Fibroblast of the aortic adventitia (primary cell): ENCODE measurements around the gene HS3ST3A1. TPM values are rescaled to one million over a fixed set of nuclear protein-coding genes. Genes with fewer than 3 reads are reported as not detected.

Experiments
- DNase-seq: peaks from one replicate; pipeline ENCODE4 v3.0.0-alpha.2; 2010; ENCODE audit warnings: low read depth
- H3K4me3 ChIP-seq: 2 replicates; pipeline ENCODE4 v1.5.1; 2011; ENCODE audit warnings: low read depth, mild to moderate bottlenecking, control low read depth, low read length, moderate library complexity
- CTCF ChIP-seq: IDR thresholded peaks from 2 replicates; pipeline ENCODE4 v1.5.1; 2011; ENCODE audit warnings: mild to moderate bottlenecking, low read length, control low read depth, inconsistent platforms; ENCODE audit not compliant: insufficient read depth
- small RNA-seq: library from RNA; depleted of rRNA; stranded (forward); fragments of <200 nt; gene quantifications from one replicate; pipeline ENCODE3, GENCODE V24; 2012
- total RNA-seq: library from RNA; depleted of rRNA; stranded (reverse); fragments of >200 nt; gene quantifications from 2 replicates; pipeline ENCODE4 v1.2.3, GENCODE V29; 2012; ENCODE audit warnings: low replicate concordance

The HS3ST3A1 gene
- total RNA-seq, 1 donor = 9.2 TPM

DNA sequence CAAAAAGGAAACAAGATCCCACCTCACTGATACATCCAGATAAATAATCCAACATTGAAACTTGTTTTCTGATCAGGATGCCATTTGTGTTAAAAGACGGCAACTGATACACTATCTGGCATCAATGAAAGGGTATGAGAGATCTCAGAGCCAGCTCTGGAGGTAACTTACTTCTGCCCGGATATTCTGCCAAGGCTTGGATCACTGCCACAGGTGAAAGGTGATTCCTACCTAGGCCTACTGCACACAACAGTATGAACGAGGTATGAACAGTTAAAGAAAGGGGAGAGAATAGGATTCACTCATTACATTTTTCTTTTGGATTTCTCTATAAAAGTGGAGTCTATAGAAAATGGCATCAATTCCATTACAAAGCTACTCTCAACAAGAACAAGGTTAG is 136.1 kb downstream of the HS3ST3A1 start:
- no peak overlapping the region for H3K4me3 ChIP-seq
- TF ChIP-seq CTCF = no peak
- DNase-seq = no peak

DNA sequence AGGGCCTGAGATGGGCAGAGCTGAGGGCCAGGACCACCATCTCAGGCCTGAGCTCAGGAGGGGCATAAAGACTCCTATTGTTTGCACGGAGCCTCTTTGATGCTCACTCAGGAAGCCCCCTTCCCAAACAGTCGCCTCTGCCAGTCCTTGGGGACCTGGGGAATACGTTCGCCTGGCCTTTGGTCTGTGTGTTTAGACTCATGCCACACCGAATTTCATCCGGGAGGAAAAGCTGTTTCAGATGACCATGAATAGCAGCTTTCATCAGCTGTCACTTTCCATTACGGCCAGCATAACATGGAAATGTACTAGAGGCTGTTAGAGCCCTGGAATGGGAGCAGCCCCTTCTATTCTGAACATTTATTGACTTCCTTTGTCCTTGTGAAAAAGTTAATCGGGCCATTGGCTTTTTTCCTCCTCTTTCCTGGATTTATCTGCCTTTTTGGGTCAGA is 139.0 kb downstream of the HS3ST3A1 start:
- H3K4me3 ChIP-seq = no peak overlapping the region
- TF ChIP-seq CTCF = no peak
- no peak for DNase-seq

GRCh38 chr17:13462146-13462545 is 139.6 kb downstream of the HS3ST3A1 start:
- TF ChIP-seq CTCF = no peak
- H3K4me3 ChIP-seq = no peak overlapping the region
- DNase-seq = peak; percentile 59

DNA sequence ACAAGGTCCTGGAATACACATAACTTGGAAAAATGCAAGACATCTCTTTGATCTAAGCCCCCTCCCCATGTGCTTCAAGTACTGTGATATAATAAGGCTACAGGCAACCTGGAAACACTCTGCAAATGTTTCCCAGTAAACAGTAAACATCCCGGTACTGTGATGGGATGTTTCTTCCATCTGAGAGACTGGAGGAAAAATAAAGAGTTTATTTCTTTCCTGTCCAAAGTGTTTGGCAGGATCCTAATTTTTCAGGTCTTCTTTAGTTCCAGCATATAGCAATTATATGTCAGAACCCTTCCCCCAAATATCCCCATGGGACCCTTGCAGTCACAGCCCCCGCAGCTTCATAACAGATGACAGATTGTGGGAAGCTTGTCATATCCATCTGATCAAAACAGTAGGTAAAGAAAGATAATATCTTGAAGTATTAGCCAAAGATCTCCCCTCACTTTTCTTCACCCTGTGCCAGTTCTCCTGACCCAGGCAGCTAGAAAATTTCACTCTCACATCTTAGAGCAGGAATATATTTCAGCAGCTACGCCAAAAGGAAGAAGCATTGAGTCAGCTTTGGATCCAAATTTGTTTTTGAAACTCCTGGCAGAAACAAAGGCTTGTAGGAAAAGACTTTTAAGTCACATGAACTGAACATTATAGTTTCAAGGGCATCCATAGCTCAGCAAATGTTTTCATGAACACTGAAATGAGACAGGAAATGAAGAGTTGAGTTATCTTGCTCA is 141.3 kb downstream of the HS3ST3A1 start:
- peak; percentile 59 for DNase-seq
- H3K4me3 ChIP-seq = no peak overlapping the region
- no peak for TF ChIP-seq CTCF

DNA sequence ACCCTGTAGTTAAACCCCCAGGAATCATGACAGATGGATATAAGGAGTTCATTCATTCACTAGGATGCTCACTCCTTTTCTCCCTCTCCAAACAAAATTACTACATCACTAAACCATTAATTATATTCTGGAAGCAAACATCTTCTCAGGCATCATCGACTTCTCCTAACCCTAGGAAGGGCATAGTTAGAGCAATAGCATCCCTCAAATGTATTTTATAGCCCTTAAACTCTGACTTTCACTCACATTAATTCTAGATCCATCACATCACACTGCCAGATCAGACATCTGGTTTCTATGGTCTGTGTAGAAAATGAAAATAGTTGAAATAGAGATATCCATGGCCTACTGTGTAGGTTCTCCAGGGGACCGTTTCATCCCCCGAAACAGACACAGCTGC is 143.9 kb downstream of the HS3ST3A1 start:
- no peak for DNase-seq
- TF ChIP-seq CTCF = no peak
- H3K4me3 ChIP-seq = no peak overlapping the region

Small RNA genes lying within 50 kb of the gene (small RNA-seq; reads per million reads assigned to genes)
- not detected for gene MIR548H3
